Activated CD8-positive, alpha-beta memory T cell treated with anti-CD3 and anti-CD28 coated beads for 48 hours (primary cell): ENCODE results near the gene CD96.
"Not testable (repeated sequence)": the region's sequence is repeated elsewhere in the genome, so short reads cannot be mapped to it uniquely, and the experiment has no call there.

Source experiments
- DNase-seq, 3 experiments: peaks; one replicate each; pipeline ENCODE4 v3.0.0-alpha.2; 2020; ENCODE audit warnings: low read depth in 2 of 3, low spot score in 2 of 3

Gene CD96, protein sequence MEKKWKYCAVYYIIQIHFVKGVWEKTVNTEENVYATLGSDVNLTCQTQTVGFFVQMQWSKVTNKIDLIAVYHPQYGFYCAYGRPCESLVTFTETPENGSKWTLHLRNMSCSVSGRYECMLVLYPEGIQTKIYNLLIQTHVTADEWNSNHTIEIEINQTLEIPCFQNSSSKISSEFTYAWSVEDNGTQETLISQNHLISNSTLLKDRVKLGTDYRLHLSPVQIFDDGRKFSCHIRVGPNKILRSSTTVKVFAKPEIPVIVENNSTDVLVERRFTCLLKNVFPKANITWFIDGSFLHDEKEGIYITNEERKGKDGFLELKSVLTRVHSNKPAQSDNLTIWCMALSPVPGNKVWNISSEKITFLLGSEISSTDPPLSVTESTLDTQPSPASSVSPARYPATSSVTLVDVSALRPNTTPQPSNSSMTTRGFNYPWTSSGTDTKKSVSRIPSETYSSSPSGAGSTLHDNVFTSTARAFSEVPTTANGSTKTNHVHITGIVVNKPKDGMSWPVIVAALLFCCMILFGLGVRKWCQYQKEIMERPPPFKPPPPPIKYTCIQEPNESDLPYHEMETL

DNA sequence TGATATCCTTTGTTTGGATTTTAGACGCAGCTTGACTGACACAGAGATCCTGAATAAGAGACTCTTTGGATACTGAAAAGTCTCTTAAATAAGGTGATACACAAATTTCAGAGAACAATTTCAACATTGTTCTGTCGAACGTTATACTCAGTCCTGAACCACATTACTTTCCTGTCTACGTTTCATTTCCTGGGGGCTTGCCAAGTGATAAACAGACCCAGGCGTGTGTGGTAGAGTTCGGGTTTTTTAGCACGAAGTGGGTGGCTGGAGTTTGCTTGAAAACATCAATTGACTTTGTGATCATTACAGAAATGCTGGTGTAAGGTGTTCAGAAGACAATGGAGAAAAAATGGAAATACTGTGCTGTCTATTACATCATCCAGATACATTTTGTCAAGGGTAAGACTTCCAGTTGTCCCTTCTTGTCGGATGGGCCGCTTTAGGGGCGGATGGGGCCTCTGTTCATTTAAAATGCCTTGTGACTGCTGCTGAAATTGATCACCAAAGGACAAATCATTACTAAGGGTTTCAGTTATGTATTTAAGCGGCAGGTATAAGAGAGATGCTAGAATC, at the start of gene CD96:
Gene CD96, plus strand, starts transcription at position 287 of the 573 bp plus-strand sequence. Its CDS starts 52 bp downstream, at position 339.
- DNase-seq: peak in 1 of 3 experiments; percentile 35

DNA sequence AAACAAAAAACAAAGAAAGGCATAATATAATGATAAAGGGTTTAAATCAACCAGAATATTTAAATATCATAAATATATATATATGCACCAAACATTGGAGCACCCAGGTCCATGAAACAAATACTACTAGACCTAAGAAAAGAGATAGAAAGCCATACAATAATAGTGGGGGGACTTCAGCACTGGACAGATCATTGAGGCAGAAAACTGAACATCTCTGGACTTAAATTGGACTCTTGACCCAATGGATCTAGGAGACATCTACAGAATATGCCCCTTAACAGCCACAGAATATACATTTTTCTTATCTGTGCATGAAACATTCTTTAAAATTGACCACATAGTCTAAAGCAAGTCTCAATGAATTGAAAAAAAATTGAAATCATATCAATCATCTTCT, 48.7 kb upstream of the CD96 start:
- DNase-seq: no peak

- no peak for DNase-seq
These were observed 45.0 kb upstream of the CD96 start for GRCh38 chr3:111496894-111497559.

DNA sequence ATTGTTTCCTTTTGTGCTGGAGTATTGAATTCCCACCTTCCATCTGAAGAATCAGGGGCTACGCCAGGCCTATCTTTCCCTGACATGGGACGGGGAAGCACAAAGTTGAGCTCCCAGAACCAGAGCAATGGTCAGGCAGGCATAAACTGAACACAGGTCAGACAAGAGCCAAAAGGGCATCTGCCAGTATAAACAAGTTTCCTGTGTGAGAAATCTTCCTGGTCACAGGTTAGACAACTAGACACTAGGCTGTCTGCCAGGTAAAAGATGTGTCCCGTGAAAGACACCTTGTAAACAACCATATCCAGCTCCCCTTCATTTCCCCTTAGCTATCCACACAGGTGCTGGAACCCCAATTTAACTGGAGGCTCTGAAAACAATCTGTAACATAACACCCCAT, 44.0 kb upstream of the CD96 start:
- DNase-seq: no peak

- no peak for DNase-seq
These were observed 35.6 kb upstream of the CD96 start for GRCh38 chr3:111506435-111506834.

GRCh38 chr3:111509308-111509707, 32.7 kb upstream of the CD96 start:
- no peak for DNase-seq

- DNase-seq: no peak
These were observed 24.2 kb upstream of the CD96 start for GRCh38 chr3:111517801-111518200.

GRCh38 chr3:111519178-111519855, 22.7 kb upstream of the CD96 start:
- no peak for DNase-seq

DNA sequence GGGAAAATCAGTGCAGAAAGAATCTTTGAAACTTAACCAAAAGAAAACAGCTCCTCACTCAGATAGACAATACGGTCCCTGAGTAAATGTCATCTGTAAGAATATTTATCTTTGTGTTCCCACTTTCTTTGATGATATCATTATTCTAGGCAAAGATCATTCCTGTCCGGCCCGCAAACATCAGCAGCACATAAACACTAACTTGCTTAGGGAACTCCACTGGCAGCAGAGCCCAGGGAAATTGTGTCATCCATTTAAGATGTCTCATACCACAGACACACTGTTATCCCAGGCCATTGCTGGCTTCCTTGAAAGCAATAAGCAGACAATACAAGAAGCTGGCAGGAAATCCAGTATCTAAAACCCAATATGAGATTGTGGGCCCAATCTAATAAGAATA, 20.1 kb upstream of the CD96 start:
- no peak for DNase-seq

DNA sequence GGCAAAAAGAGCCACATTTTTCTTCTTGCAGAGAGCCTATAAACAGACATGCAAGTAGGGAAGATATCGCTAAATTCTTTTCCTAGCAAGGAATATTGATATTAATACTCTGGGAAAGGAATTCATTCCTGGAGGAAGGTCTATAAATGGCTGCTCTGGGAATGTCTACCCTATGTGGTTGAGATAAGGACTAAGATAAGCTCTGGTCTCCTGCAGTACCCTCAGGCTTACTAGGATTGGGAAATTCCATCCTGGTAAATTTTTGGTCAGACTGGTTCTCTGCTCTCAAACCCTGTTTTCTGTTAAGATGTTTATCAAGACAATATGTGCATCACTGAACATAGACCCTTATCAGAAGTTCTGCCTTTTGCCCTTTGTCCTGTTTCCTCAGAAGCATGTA, 17.5 kb upstream of the CD96 start:
- not testable (repeated sequence) for DNase-seq

GRCh38 chr3:111531446-111531845, 10.6 kb upstream of the CD96 start:
- no peak for DNase-seq

- DNase-seq: no peak
These were observed 7.3 kb upstream of the CD96 start for GRCh38 chr3:111534701-111535100.

GRCh38 chr3:111538111-111538510, 3.9 kb upstream of the CD96 start:
- no peak for DNase-seq

- DNase-seq: no peak
These were observed 3.3 kb upstream of the CD96 start for GRCh38 chr3:111538681-111539083.

GRCh38 chr3:111539351-111540331, 2.4 kb upstream of the CD96 start:
- peak in 1 of 3 experiments; percentile 20 for DNase-seq

DNA sequence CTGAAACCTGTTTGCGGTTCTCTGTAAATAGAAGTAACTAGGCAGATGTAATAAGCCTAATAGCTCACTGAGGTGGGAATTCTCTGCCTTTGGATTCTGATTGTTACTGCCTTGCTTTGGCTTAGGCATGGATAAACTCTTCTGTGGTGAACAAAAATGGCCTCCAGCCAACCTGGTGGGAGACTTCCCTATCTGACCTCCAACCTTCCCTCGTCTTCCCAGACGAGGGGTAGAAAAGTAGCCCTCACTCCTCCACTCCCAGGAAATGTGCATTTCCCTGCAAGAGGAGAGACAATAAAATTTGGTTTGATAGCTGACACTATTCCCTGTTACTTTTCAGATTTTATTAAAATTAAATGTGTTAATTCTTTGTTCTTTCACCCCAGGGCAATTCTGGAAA, 606 bp upstream of the CD96 start:
- no peak for DNase-seq

DNA sequence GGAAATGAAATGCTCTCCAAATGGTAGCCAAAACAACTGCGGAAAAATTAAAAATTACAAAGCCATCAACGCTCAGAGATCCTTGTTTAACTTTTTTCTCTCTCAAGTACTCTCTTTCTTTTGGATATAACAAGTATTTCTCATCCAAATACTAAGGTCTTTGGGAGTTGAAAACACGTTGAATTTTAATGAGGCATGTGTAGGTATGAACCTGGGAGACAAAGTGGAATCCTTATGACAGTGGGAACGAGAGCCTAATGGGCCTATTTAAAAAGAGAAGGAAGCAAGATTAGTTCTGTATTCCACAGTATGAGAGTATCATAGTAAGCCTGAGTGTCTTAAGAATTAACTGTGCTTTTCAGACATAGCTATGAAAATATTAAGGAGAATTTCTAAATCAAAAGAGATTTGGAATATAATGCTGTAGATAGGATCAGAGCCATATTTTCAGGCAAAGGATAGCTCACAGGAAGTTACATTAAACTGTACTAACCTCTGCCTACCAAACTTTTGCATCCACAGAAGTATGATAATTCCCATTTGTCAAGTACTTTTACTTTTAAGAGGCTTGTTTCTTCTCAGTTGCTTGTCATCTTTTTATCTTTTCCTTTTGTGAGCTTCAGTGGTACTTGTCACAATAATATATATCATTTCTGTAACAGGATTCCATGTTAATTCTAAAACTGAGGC, 759 bp downstream of the CD96 start:
- no peak for DNase-seq

DNA sequence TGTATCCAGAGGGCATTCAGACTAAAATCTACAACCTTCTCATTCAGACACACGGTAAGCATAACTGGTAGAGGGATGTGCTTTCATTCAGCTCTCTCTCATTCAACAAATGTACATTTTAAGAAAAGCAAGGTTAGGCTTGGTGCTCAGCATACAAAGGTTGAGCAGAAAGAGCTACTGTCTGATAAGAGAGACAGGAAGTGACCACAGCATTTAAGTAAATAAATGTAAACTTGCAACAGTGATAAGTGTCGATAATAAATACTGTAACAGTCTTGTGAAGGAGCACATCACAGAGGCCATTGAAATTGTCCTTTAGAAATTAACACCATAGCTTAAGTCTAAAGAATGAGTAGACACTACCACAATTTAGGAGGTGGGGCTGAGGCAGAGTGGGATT, 3.4 kb downstream of the CD96 start:
- no peak for DNase-seq

- DNase-seq: no peak
These were observed 5.6 kb downstream of the CD96 start for GRCh38 chr3:111547631-111548030.

DNA sequence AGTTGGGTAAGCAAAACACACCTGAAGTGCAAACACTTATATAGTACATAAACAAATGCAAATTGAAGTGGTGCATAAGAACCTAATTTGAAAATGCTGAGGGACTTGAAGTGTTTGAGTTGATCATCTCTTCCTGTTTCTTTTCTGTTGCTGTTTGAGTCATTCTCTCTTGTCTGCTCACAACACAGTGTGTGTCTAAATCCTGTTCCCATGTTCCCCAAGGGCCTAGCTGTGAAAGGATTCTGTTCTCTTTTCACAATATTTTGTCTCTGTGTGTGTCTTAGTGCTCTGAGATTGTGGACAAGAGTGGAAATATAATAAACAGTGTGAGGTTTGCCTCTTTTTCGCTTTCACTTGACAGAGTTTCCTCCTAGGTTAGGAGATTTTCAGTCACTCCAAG, 6.1 kb downstream of the CD96 start:
- no peak for DNase-seq
